ENCODE measurements around the gene CIAO3.
A peak's percentile ranks its signal among the peaks of the same experiment; 100 is the strongest.

The CIAO3 gene

DNA sequence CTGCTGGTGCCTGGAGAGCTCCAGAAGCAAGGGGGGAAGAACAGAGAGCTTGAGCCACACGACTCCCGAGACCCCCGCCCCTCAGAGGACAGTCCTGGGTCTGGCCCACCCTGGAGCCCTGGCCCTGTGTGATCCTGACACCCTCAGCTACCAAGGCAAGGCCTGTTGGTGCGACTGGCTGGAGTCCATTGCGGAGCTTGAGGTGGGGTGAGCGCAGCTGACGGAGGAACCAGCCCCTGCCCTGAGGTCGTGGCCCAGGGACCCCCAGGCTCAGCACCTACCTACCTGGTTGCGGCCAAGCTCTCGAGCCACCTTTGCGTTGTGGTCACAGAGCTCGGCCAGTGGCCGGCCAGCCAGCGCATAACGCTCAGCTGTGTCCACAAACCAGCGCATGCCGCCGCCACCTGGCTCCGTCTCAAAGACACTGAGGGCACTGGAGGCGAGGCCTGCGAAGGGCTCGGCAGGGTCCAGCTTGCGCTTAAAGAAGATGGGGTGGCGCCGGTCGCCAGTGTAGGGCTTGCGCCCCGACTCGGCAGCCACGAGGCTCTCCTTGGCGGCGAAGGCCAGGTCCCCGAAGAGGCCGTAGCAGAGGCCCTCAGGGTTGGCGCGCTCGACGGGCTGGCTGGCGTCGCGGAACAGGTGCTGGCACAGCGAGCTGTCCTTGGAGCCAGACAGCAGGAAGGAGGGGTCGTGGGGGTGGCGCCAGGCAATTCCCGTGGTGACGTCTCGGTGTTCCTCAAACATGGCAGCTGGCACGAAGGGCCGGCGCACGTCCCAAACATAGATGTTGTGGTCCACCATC, 54.1 kb downstream of the CIAO3 start:
- H3K36me3 ChIP-seq (ENCODE audit: insufficient read depth, low read length) = peaks cover 8% of the 10 kb centered on the region
- H3K4me1 ChIP-seq (ENCODE audit: insufficient read depth, low read length) = no peaks in the 10 kb centered on the region
- H3K9ac ChIP-seq (ENCODE audit: low read depth, low read length) = no peak overlapping the region
- no peaks in the 10 kb centered on the region for H3K9me3 ChIP-seq (ENCODE audit: control insufficient read depth, insufficient read depth, low read length)

DNA sequence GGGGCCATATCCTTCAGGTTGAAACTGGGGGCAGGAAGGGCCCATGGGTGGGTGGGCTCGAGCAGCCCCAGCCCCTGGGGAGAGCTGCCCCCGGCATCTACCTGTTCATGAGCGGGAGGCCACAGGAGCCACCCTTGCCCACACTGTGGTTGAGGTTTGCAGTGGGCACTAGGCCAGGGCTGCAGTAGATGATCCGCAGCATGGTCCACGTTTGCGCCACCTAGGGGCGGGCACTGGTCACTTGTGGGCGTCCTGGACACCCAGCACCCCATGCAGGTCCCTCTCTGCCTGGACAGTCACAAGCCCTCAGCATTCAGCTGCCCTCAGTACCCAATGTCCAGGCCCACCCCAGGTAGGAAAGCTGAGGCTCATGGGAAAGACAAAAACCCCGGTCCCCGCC, 54.8 kb downstream of the CIAO3 start:
- H3K36me3 ChIP-seq (ENCODE audit: insufficient read depth, low read length) = peaks cover 8% of the 10 kb centered on the region
- H3K9ac ChIP-seq (ENCODE audit: low read depth, low read length) = no peak overlapping the region
- H3K9me3 ChIP-seq (ENCODE audit: control insufficient read depth, insufficient read depth, low read length) = no peaks in the 10 kb centered on the region
- H3K4me1 ChIP-seq (ENCODE audit: insufficient read depth, low read length) = no peaks in the 10 kb centered on the region

DNA sequence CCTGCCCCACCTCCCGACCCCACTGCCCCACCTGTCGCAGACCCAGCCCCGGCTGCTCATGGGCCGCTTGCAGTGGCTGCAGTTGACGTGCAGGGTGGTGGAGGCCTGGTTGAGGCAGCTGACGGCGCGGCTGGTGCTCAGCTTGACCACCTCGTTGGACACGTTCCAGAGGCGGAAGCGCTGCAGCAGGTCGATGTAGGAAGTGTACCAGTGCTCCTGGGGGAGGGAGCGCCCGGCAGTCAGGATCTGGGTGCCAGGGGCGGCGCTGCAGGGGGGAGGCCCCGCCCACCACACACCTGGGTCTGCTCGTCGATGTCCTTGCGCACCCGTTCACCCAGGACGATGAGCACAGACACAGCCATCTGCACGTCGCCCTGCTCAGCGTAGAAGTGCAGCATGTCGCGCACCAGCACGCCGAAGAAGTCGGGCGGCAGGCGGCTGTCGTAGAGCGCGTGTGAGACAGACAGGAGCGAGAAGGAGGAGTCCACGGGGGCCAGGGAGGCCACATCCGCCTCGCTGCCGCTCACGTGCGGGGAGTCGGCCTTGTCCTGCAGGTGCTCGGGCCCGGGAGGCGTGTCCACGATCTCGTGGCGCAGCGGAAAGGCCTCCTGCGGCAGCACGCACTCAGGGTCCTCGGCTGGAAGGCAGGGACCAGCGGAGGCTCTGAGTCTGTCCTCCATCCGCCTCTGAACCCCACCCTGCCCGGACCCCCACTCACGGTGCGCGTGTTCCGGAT, 55.7 kb downstream of the CIAO3 start:
- Histone ChIP-seq H3K4me1 (ENCODE audit: insufficient read depth, low read length) (no peaks in the 10 kb centered on the region), H3K36me3 (ENCODE audit: insufficient read depth, low read length) (peaks cover 8% of the 10 kb centered on the region), H3K9ac (ENCODE audit: low read depth, low read length) (no peak overlapping the region), H3K9me3 (ENCODE audit: control insufficient read depth, insufficient read depth, low read length) (no peaks in the 10 kb centered on the region)

DNA sequence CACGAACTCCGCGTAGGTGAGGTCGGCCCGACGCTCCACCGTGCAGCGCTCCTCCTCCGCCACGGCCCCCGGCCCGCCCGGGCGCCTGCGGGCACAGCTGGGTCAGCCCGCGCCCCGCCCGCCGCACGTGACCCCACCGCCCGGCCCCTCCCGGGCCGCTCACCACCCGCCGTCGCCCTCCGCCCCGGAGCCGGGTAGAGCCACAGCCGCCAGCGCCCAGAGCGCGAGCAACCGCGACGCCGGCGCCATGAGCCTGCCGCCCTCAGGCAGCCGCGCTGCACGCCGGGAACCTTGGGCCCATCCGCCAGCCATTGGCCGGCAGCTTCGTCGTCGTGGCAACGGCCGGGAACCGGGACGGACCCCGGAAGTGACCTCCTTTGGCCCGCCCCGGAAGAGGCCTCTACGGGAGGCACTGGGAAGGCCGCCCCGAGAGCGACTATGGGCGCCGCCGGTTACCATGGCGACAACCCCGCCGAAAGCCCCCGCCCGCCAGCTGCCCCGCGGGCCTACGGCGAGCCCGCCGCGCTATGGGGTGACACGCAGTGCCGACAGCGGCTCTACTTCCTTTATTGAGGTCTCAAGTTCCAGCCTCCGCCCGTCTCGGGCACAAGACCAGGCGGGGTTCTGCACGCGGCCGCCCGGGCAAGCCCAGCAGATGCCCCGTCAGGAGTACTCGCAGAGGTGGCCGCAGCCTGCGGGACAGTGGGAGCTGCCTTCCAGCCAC, 56.6 kb downstream of the CIAO3 start, which contains the start of gene JMJD8:
Gene JMJD8 (minus strand): TSS at position 264 of the 724 bp plus-strand sequence. CDS start 15 bp downstream, at position 249.
- peak within 1 kb of the TSS; percentile 69 for H3K9ac ChIP-seq (ENCODE audit: low read depth, low read length)
- H3K36me3 ChIP-seq (ENCODE audit: insufficient read depth, low read length) = peaks cover 8% of the 10 kb centered on the region
- H3K9me3 ChIP-seq (ENCODE audit: control insufficient read depth, insufficient read depth, low read length) = no peaks in the 10 kb centered on the region
- no peaks in the 10 kb centered on the region for H3K4me1 ChIP-seq (ENCODE audit: insufficient read depth, low read length)

DNA sequence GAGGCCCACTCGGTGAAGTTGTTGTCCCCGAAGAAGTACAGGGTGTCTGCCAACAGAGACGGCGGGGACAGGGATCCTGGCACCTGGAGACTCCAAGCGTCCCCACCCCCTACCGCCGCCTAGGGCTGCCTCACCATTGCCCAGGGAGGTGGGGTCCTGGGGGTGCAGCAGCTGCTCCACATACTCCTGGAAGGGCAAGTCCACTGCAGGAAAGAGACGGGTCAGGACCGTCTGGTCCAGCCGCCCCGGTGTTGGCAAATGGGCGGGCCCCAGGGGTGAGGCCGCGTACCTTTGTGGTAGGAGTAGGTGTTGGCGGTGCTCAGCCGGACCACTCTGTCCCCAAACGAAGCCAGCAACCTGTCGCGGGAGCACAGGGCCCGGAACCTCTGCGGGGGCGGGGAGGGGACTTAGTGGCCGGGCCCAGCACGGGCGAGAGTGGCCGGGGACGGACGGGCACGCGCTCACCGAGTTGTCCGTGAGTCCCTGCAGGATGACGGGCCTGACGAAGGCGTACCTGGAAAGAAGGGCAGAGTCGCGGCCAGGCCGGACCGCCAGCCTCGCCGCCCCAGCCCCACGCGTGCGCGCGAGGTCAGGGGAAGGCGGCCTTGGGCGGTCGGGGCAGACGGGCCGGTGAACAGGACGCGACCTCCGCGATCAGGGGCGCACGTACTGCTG, 57.3 kb downstream of the CIAO3 start:
- Histone ChIP-seq H3K36me3 (ENCODE audit: insufficient read depth, low read length) (peaks cover 8% of the 10 kb centered on the region), H3K9me3 (ENCODE audit: control insufficient read depth, insufficient read depth, low read length) (no peaks in the 10 kb centered on the region), H3K9ac (ENCODE audit: low read depth, low read length) (peak overlapping the region; percentile 69), H3K4me1 (ENCODE audit: insufficient read depth, low read length) (no peaks in the 10 kb centered on the region)

DNA sequence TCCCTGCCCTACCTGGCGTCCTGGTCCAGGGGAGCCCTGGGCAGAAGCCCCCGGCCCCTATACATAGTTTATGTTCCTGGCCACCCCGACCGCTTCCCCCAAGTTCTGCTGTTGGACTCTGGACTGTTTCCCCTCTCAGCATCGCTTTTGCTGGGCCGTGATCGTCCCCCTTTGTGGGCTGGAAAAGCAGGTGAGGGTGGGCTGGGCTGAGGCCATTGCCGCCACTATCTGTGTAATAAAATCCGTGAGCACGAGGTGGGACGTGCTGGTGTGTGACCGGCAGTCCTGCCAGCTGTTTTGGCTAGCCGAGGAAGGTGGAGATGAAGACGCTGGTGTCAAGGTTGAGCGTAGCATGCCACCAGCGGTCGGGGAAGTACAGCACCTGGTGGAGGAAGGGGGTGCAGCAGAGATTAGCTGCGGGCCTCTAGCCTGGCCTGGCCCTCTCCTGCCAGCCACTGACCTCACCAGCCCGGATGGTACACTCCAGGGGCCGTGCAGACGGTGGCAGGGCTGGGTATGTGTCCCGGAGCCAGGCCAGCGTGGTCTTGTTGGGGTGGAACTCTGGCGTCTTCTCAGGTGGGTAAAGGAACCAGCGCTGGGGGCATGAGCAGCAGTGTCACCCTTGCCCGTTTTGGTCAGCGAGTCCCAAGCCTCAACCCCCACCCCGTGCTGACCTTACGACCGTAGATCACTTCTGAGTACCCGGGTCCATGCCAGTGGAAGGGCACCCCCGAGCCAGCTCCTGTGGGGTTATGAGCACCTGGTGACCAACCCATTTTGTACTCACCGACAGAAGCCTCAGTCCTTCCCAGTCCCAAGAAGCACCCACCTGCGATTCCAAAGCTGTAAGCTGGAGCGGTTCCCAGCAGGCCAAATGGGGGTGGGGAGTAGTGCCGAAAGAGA, 58.1 kb downstream of the CIAO3 start:
- Histone ChIP-seq H3K9ac (ENCODE audit: low read depth, low read length) (no peak overlapping the region), H3K9me3 (ENCODE audit: control insufficient read depth, insufficient read depth, low read length) (no peaks in the 10 kb centered on the region), H3K4me1 (ENCODE audit: insufficient read depth, low read length) (no peaks in the 10 kb centered on the region), H3K36me3 (ENCODE audit: insufficient read depth, low read length) (peaks cover 8% of the 10 kb centered on the region)

DNA sequence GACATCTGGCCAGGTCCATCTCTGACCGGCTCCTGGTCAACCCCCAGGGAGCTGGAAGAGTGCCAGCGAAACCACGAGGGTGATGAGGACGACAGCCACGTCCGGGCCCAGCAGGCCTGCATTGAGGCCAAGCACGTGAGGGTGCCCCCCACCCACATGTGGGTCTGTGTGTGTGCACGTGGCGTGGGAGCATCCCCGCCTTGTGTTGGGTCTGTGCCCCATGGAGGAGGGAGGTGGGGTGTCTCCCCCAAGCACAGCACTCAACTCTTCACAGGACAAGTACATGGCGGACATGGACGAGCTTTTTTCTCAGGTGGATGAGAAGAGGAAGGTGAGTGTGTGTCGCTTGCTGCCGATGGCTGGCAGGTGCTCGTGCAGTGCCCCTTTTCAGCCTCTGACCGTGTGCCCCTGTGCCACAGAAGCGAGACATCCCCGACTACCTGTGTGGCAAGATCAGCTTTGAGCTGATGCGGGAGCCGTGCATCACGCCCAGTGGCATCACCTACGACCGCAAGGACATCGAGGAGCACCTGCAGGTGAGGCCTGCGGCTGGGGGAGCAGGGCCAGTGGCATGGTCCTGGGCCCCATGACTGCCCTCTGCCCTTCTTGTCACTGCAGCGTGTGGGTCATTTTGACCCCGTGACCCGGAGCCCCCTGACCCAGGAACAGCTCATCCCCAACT, 58.9 kb downstream of the CIAO3 start:
- Histone ChIP-seq H3K9me3 (ENCODE audit: control insufficient read depth, insufficient read depth, low read length) (no peaks in the 10 kb centered on the region), H3K4me1 (ENCODE audit: insufficient read depth, low read length) (no peaks in the 10 kb centered on the region), H3K36me3 (ENCODE audit: insufficient read depth, low read length) (peaks cover 8% of the 10 kb centered on the region), H3K9ac (ENCODE audit: low read depth, low read length) (no peak overlapping the region)

DNA sequence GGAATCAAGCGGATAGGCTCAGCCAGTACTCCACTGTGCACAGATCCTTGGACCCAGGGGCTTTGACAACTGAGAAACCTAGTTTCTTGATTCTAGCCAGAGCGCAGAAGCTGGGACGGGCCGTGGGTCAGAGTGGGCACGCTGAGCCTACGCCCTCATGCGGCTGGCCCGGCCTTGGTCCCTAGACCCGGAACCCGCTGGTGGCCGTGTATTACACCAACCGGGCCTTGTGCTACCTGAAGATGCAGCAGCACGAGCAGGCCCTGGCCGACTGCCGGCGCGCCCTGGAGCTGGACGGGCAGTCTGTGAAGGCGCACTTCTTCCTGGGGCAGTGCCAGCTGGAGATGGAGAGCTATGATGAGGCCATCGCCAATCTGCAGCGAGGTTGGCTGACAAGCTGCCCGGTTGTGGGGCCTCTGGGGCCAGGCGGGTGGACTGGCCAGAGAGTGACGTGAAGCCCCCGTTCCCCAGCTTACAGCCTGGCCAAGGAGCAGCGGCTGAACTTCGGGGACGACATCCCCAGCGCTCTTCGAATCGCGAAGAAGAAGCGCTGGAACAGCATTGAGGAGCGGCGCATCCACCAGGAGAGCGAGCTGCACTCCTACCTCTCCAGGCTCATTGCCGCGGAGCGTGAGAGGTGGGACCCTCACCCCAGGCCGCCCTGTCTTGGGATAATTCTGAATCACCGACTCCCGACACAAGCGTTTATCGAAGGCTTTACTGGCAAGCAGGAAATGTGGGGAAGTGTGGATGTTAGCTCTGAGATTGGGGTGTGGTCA, 59.6 kb downstream of the CIAO3 start:
- peak overlapping the region; percentile 89 for H3K9ac ChIP-seq (ENCODE audit: low read depth, low read length)
- no peaks in the 10 kb centered on the region for H3K4me1 ChIP-seq (ENCODE audit: insufficient read depth, low read length)
- peaks cover 8% of the 10 kb centered on the region for H3K36me3 ChIP-seq (ENCODE audit: insufficient read depth, low read length)
- no peaks in the 10 kb centered on the region for H3K9me3 ChIP-seq (ENCODE audit: control insufficient read depth, insufficient read depth, low read length)

DNA sequence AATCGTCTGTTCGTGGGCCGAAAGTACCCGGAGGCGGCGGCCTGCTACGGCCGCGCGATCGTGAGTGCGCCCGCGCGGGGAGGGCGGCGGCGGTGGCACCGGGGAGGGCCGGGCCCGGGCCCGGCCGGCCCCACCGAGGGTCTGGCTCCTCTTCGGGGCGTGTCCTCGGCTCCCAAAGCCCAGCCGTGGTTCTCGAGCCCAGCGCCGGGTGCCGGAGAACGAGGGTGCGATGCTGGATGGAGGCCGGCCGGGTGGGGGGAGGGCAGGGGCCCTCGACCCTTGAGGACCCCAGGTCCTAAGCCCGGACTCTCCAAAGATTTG, 60.2 kb downstream of the CIAO3 start:
- H3K9ac ChIP-seq (ENCODE audit: low read depth, low read length) = peak overlapping the region; percentile 89
- H3K36me3 ChIP-seq (ENCODE audit: insufficient read depth, low read length) = peaks cover 8% of the 10 kb centered on the region
- no peaks in the 10 kb centered on the region for H3K4me1 ChIP-seq (ENCODE audit: insufficient read depth, low read length)
- no peaks in the 10 kb centered on the region for H3K9me3 ChIP-seq (ENCODE audit: control insufficient read depth, insufficient read depth, low read length)

DNA sequence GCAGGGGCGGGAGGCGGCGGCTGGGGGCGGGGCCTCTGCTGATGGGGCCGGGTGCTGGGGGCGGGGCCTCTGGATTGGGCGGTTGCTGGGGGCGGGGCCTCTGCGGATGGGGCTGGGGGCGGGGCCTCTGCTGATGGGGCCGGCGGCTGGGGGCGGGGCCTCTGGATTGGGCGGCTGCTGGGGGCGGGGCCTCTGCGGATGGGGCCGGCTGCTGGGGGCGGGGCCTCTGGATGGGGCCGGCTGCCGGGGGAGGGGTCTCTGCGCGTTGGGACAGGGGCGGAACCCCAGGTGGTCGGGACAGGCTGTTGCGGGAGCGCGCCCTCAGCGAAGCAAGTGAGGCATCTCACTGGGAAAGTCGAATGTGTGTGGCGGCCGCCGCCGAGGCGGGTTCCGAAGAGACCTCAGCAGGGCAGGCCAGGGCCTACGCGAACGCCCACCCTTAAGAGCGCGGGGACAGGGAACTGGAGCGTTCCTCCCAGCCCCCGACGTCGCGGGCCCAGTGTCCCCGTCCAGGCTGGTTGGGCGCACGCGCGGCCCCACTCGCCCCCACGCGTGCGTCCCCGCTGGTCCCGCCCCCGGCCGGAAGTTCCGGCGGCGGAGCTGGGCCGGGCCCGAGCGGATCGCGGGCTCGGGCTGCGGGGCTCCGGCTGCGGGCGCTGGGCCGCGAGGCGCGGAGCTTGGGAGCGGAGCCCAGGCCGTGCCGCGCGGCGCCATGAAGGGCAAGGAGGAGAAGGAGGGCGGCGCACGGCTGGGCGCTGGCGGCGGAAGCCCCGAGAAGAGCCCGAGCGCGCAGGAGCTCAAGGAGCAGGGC, 60.8 kb downstream of the CIAO3 start, which contains the start of gene STUB1:
Gene STUB1 (plus strand): TSS at position 597 of the 811 bp plus-strand sequence. CDS start 116 bp downstream, at position 713.
- no peaks in the 10 kb centered on the region for H3K4me1 ChIP-seq (ENCODE audit: insufficient read depth, low read length)
- H3K9ac ChIP-seq (ENCODE audit: low read depth, low read length) = peak within 1 kb of the TSS; percentile 89
- no peaks in the 10 kb centered on the region for H3K9me3 ChIP-seq (ENCODE audit: control insufficient read depth, insufficient read depth, low read length)
- peaks cover 8% of the 10 kb centered on the region for H3K36me3 ChIP-seq (ENCODE audit: insufficient read depth, low read length)
